ENCODE results near the gene SMIM3.
A peak's percentile ranks its signal among the peaks of the same experiment; 100 is the strongest.
"Not testable (repeated sequence)": the region's sequence is repeated elsewhere in the genome, so short reads cannot be mapped to it uniquely, and the experiment has no call there.

The SMIM3 gene

DNA sequence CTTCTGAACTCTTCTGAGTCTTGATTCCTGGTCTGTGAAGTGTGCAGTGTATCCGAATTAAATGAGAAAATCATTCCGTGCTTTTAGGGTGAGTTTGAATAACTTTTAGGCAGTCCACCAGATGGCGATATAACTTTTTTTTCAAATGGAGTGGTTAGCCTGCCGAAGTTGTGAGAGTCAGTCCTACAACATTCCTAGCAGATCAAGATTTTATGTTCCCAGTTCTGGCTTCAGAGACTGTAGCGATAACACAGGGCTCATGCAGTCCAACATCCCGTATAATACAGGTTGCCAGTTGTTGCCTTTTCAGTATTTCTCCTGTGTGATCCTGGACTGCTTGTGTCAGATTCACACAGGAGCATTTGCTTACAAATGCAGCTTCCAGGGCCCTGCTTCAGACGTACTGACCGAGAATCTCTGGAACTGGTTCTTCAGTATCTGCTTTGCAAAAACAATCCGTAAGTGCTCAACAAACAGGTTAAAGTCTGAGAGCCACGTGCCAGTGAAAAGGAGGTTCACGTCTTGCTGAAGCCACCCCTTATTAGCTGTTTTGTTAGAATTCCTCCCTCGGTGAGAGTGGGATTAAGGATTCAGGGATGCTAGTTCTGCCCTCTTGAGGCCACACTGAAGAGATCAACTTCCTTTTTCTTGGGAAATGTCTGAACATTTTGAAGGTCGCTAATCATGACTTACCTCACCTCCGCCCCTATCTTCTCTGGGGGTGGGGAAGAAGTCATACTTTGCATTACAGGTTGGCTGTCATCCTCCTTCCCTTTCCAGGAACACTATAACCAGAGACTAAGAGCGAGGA is 22.8 kb downstream of the SMIM3 start:
- DNase-seq = peak; percentile 44

DNA sequence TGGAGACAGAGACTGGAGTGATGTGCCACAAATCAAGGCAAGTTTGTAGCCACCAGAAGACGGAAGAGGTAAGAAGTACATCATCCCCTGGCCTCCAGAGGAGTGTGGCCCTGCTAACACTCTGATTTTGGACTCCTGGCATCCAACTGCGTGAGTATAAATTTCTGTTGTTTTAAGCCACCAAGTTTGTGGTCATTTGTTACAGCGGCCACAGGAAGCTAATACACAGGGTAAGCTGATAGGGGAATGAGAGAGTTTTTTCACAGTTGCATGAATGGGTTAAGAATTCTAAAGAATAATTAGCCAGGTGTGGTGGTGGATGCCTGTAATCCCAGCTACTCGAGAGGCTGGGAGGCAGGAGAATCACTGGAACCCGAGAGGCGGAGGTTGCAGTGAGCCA is 25.8 kb downstream of the SMIM3 start:
- DNase-seq = no peak

DNA sequence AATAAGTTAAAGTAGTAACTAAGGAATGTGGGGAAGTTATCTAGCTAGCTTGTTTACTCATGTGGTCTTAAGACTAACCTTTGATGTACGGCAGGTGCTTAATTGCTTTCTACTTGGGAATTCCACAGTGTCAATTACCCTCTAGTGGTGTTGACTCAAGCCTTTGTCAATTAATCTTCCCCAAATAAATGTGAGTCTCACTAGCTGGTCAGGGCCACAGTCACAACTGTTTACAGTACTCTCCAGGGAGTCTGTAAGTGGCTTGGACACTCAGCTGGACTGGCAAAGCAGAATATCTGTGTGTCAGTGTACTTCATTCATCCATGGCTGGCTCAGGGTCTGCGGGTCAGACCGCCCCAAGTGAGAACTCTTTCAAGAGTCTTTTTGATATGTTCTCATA is 30.8 kb downstream of the SMIM3 start:
- no peak for DNase-seq

DNA sequence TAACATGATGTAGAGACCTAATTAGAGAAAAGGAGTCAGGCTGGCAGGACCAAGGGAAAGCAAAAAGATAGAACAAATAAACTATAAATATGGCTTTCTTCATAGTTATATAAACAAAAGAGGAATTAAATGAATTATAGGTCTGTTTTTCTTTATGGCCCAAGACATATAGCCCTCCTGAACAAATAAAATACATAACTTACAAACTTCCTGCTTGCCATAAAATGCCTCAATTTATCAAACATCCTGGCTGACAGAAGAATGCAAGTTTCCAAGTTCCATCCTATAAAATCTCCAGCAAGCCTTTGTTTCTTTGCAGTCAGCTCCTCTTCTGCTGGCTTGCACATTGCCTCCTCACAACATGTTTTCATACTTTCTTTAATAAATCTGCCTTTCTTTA is 36.5 kb downstream of the SMIM3 start:
- no peak for DNase-seq

DNA sequence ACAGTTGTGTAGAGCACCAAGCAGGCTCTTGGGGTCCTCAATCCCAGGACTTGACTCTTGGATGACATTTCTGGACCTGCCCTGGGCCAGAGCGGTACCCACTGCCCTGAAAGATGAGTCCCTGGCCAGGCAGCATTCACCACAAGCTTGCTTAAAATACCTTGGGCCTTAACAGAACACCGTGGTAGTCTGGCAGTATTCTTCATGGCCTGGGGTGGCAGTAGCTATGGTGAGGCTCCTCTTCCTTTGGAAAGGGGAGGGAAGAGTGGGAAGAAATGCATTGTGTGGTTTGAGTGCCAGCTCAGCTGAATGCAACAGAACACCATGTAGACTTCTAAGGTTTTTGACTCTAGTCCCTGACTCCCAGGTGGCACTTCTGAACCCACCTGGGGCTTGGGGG is 38.4 kb downstream of the SMIM3 start:
- no peak for DNase-seq

DNA sequence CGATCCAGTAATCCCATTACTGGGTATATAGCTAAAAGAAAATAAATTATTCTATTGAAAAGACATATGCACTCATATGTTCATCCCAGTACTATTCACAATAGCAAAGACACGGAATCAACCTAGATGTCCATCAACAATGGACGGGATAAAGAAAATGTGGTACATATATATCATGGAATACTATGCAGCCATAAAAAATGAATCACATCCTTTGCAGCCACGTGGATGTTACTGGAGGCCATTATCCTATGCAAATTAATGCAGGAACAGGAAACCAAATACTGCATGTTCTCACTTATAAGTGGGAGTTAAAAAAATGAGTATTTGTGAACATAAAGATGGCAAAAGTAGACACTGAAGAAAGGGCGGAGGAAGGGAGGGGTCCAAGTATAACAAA is 51.2 kb downstream of the SMIM3 start:
- DNase-seq = no peak

DNA sequence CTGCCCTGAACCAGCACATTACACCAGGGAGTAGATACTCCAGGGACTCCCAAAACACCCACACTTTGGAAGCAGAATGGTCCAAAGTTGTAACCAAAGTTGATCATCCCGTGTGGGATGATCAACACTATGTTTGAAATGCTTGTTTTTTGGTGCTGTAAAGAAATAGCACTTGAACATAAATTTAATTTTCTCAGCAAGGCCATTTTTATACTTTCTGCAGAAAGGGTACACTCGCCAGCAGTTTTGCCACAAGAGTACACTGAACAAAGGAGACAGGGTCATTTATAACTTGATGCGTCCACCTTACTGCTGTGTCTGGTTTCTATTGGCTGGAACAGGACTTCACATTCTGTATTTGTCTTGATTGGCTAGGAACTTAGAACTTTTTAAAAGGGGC is 53.3 kb downstream of the SMIM3 start:
- not testable (repeated sequence) for DNase-seq

DNA sequence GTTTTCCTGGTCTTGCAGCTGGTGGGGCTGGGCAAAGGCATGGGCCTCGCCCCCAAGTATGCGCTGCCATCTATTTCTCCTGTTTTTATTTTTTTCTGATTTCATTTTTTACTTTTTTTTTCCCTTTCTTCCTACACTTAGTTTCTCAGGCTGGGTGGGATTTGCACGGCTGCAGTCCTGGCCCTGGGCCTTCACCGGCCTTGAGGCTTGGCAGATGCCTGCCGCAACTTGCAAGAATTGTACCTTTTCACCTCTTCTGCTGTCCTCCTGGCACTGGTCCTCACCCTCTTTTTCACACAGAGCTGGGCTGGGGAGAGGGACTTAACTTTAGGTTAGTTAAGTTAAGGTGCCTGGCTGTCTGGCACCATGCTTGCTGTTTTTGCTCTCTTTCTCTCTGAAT is 57.5 kb downstream of the SMIM3 start:
- no peak for DNase-seq

DNA sequence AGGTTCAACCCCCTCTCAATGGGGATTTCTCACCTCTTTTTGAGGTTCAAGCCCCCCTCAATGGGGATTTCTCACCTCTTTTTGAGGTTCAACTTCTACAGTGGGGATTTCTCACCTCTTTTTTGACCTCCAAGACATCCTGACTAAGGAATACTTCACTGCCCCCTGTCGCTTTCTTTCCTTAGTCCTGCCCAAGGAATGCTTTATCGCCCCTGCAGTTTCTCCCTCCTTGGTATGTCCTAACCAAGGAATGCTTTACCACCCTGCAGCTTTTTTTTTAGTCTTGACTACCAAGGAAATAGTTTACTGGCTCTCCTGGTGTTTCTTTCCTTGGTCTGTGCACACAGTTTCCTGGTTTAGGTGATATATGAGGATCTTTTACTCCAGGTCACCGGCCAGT is 58.1 kb downstream of the SMIM3 start:
- no peak for DNase-seq

DNA sequence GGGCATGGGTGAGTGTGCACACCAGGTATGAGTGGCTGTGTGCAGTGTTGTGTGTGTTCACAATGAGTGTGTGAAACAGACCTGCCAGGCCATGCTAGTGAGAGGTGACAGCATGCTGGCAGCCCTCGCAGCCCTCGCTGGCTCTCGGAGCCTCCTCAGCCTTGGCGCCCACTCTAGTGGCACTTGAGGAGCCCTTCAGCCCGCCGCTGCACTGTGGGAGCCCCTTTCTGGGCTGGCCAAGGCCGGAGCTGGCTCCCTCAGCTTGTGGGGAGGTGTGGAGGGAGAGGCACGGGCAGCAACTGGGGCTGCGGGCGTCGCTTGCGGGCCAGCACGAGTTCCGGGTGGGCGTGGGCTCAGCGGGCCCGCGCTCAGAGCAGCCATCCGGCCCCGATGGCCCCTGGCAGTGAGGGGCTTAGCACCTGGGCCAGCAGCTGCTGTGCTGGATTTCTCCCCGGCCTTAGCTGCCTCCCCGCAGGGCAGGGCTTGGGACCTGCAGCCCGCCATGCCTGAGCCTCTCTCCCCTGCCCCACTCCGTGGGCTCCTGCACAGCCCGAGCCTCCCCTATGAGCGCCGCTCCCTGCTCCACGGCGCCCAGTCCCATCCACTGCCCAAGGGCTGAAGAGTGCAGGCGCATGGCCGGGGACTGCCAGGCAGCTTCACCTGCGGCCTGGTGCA is 66.8 kb downstream of the SMIM3 start:
- DNase-seq = not testable (repeated sequence)

DNA sequence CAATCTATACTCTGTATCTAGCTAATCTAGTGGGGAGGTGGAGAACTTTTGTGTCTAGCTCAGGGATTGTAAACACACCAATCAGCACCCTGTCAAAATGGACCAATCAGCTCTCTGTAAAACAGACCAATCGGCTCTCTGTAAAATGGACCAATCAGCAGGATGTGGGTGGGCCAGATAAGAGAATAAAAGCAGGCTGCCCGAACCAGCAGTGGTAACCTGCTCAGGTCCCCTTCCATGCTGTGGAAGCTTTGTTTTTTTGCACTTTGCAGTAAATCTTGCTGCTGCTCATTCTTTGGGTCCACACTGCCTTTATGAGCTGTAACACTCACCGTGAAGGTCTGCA is 67.7 kb downstream of the SMIM3 start, which contains the start of gene IRGM:
Gene IRGM (plus strand): TSS at position 214 of the 346 bp plus-strand sequence. CDS start 1,603 bp downstream, outside the sequence.
- not testable (repeated sequence) for DNase-seq
